Smooth muscle cell (in vitro differentiated cells): ENCODE measurements around the gene METTL4. TPM values are rescaled to one million over a fixed set of nuclear protein-coding genes. Genes with fewer than 3 reads are reported as not detected.

Experiments
- DNase-seq: peaks from one replicate; lab custom pipeline; 2025; ENCODE audit not compliant: unreplicated experiment; lab: John Stamatoyannopoulos, UW
- H2AFZ ChIP-seq: fragments of 200-600 bp; sonication (generic); 2 replicates; pipeline ENCODE4 v1.6.0; 2016; ENCODE audit warnings: antibody characterized with exemption, low read depth, mild to moderate bottlenecking
- H3F3A ChIP-seq: fragments of 200-600 bp; sonication (generic); 2 replicates; pipeline ENCODE4 v1.6.0; 2017; ENCODE audit warnings: antibody characterized with exemption, low read depth
- H3K27ac ChIP-seq: fragments of 200-600 bp; sonication (generic); 2 replicates; pipeline ENCODE4 v1.5.1; 2016; ENCODE audit warnings: low read depth, mild to moderate bottlenecking
- H3K27me3 ChIP-seq: fragments of 200-600 bp; sonication (generic); 2 replicates; pipeline ENCODE4 v1.6.1; 2016; ENCODE audit warnings: low read depth, mild to moderate bottlenecking
- H3K36me3 ChIP-seq: fragments of 200-600 bp; sonication (generic); 2 replicates; pipeline ENCODE4 v1.5.1; 2016; ENCODE audit warnings: low read depth
- H3K4me1 ChIP-seq: fragments of 200-600 bp; sonication (generic); 2 replicates; pipeline ENCODE4 v1.5.1; 2016; ENCODE audit warnings: low read depth
- H3K4me2 ChIP-seq: fragments of 200-600 bp; sonication (generic); 2 replicates; pipeline ENCODE4 v1.6.0; 2016; ENCODE audit warnings: mild to moderate bottlenecking
- H3K4me3 ChIP-seq: fragments of 200-600 bp; sonication (generic); 2 replicates; pipeline ENCODE4 v1.5.1; 2016; ENCODE audit warnings: mild to moderate bottlenecking
- H3K79me2 ChIP-seq: fragments of 200-600 bp; sonication (generic); 2 replicates; pipeline ENCODE4 v1.6.0; 2016; ENCODE audit warnings: low read depth, mild to moderate bottlenecking
- H3K9ac ChIP-seq: fragments of 200-600 bp; sonication (generic); 2 replicates; pipeline ENCODE4 v1.6.0; 2016; ENCODE audit warnings: low read depth
- H3K9me3 ChIP-seq: fragments of 200-600 bp; sonication (generic); replicated peaks from 2 replicates; pipeline ENCODE4 v1.5.1; 2016; ENCODE audit warnings: low read depth
- H4K20me1 ChIP-seq: fragments of 200-600 bp; sonication (generic); 2 replicates; pipeline ENCODE4 v1.6.0; 2016; ENCODE audit warnings: low read depth
- WGBS: methylation state at CpG from one replicate; pipeline ENCODE4 v1.1.7; 2016; ENCODE audit warnings: low lambda C conversion rate; 5-methylcytosine and 5-hydroxymethylcytosine counted together
- polyA plus RNA-seq: library from polyadenylated mRNA; unstranded; fragments of >200 nt; fragmentation: Nextera tagmentation; extraction: Ambion mirVana; gene quantifications from 2 replicates; pipeline ENCODE4 v1.2.1, GENCODE V29; 2016
- total RNA-seq: library from RNA; depleted of rRNA; stranded (reverse); fragments of >200 nt; gene quantifications from 2 replicates; pipeline ENCODE4 v1.2.3, GENCODE V29; 2014
- TF ChIP-seq, protein P1 (sequence below): fragments of 200-600 bp; sonication (generic); IDR thresholded peaks from 2 replicates; pipeline ENCODE4 v1.5.1; 2017; ENCODE audit warnings: borderline replicate concordance, mild to moderate bottlenecking, antibody characterized with exemption; ENCODE audit not compliant: insufficient read depth, poor library complexity, severe bottlenecking

Gene METTL4
- total and polyA plus RNA-seq, 2 experiments from 2014 or later, result 8.2 to 27.7 TPM

DNA sequence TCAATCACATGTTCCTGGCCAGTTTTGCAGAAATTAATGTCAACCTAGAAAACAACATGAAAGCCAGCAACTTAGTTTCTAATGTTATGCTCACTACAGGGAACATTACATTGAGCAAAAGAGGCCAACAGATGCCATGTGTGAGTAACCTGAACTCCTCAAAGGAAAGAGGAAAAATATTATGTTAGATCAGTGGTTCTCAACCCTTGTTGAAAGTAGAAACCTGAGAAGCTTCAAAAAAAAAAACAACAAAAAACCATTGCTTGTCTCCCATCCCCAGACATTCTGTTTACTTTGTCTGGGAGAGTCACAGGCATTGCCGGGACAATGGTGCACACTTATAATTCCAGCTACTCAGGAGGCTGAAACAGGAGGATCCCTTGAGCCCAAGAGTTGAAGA lies 57.7 kb downstream of the METTL4 start:
- Histone ChIP-seq H3K4me2 (no peak overlapping the region), H3K36me3 (no peaks in the 10 kb centered on the region), H4K20me1 (no peaks in the 10 kb centered on the region), H3F3A (peaks cover 3% of the 10 kb centered on the region), H3K27me3 (no peaks in the 10 kb centered on the region), H3K9me3 (no peaks in the 10 kb centered on the region), H3K27ac (no peak overlapping the region), H3K79me2 (no peaks in the 10 kb centered on the region), H3K4me1 (peaks cover 5% of the 10 kb centered on the region), H3K9ac (no peak overlapping the region), H3K4me3 (no peak overlapping the region), H2AFZ (no peak overlapping the region)
- no peak for DNase-seq
- whole genome bisulfite sequencing, result 43% methylated on average over 1 of the region's 1 CpG
- TF ChIP-seq, protein P1, sequence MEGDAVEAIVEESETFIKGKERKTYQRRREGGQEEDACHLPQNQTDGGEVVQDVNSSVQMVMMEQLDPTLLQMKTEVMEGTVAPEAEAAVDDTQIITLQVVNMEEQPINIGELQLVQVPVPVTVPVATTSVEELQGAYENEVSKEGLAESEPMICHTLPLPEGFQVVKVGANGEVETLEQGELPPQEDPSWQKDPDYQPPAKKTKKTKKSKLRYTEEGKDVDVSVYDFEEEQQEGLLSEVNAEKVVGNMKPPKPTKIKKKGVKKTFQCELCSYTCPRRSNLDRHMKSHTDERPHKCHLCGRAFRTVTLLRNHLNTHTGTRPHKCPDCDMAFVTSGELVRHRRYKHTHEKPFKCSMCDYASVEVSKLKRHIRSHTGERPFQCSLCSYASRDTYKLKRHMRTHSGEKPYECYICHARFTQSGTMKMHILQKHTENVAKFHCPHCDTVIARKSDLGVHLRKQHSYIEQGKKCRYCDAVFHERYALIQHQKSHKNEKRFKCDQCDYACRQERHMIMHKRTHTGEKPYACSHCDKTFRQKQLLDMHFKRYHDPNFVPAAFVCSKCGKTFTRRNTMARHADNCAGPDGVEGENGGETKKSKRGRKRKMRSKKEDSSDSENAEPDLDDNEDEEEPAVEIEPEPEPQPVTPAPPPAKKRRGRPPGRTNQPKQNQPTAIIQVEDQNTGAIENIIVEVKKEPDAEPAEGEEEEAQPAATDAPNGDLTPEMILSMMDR, result no peak

DNA sequence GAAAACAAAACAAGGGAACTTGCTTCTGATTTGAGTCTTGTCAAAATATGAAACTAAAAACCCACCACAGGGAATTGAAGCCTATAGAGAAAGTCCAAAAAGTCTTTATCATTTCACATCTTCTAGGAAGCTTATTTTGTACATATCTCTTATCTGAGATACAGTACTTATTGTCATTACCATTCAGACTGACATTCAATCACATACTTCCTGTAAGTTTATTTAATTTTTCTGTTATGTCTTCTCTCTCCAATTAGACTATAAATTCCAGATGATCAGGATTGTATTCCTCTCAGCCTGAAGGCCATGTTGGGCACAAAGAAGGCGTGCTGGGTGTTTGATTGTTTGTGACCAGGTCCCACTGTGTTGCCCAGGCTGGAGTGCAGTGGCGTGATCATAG lies 59.2 kb downstream of the METTL4 start:
- H3K27ac ChIP-seq, result no peak overlapping the region
- no peaks in the 10 kb centered on the region for H3K9me3 ChIP-seq
- peaks cover 3% of the 10 kb centered on the region for H3F3A ChIP-seq
- no peaks in the 10 kb centered on the region for H3K27me3 ChIP-seq
- no peak overlapping the region for H3K9ac ChIP-seq
- no peak overlapping the region for H3K4me2 ChIP-seq
- WGBS, result 89% methylated on average over 2 of the region's 2 CpGs
- no peak overlapping the region for H3K4me3 ChIP-seq
- no peaks in the 10 kb centered on the region for H3K36me3 ChIP-seq
- TF ChIP-seq, protein P1, result no peak
- no peaks in the 10 kb centered on the region for H4K20me1 ChIP-seq
- no peak for DNase-seq
- H3K79me2 ChIP-seq, result no peaks in the 10 kb centered on the region
- H2AFZ ChIP-seq, result no peak overlapping the region
- H3K4me1 ChIP-seq, result peaks cover 5% of the 10 kb centered on the region

GRCh38 chr18:2511451-2511850 lies 59.9 kb downstream of the METTL4 start:
- no peak overlapping the region for H3K9ac ChIP-seq

GRCh38 chr18:2510416-2510815 lies 60.9 kb downstream of the METTL4 start:
- Histone ChIP-seq H3K36me3 (no peaks in the 10 kb centered on the region), H3K27me3 (no peaks in the 10 kb centered on the region), H3K9me3 (no peaks in the 10 kb centered on the region), H3K4me2 (no peak overlapping the region), H2AFZ (peak overlapping the region; percentile 32), H3K9ac (no peak overlapping the region), H3K4me3 (no peak overlapping the region), H3K4me1 (no peaks in the 10 kb centered on the region), H3F3A (peaks cover 3% of the 10 kb centered on the region), H3K27ac (no peak overlapping the region), H3K79me2 (no peaks in the 10 kb centered on the region), H4K20me1 (no peaks in the 10 kb centered on the region)
- WGBS, result 92% methylated on average over 6 of the region's 6 CpGs
- DNase-seq, result no peak
- TF ChIP-seq, protein P1, result no peak

More at GRCh38 chr18:2511451-2511850, 59.9 kb downstream of the METTL4 start:
- H3K27me3 ChIP-seq, result no peaks in the 10 kb centered on the region
- no peaks in the 10 kb centered on the region for H3K9me3 ChIP-seq
- H3F3A ChIP-seq, result peaks cover 3% of the 10 kb centered on the region
- H3K4me3 ChIP-seq, result no peak overlapping the region
- H3K36me3 ChIP-seq, result no peaks in the 10 kb centered on the region
- no peak overlapping the region for H3K4me2 ChIP-seq
- H3K27ac ChIP-seq, result no peak overlapping the region
- no peaks in the 10 kb centered on the region for H3K79me2 ChIP-seq
- 98% methylated on average over 3 of the region's 3 CpGs for WGBS
- DNase-seq, result no peak
- no peaks in the 10 kb centered on the region for H4K20me1 ChIP-seq
- TF ChIP-seq, protein P1, result no peak
- peaks cover 5% of the 10 kb centered on the region for H3K4me1 ChIP-seq
- H2AFZ ChIP-seq, result no peak overlapping the region
